Left lung (tissue), 10 donors: ENCODE results near the gene PRKCA. TPM values are rescaled to one million over a fixed set of nuclear protein-coding genes. Genes with fewer than 3 reads are reported as not detected.

ENCODE experiments used
- ATAC-seq: fragments of 200-7000 bp; cut with Tn5 transposase; one replicate; pipeline ENCODE4 v1.9.1; 2020; ENCODE audit warnings: moderate library complexity
- DNase-seq, 4 donors: peaks; one replicate each; pipeline ENCODE4 v3.0.0-alpha.2; 2013 to 2020
- H3K27ac ChIP-seq, 2 donors: fragments of 200-600 bp; sonication (generic) in 1 of 2; one replicate each; pipeline versions ENCODE4 v1.5.0 to v1.8.0; 2020 to 2021
- H3K27me3 ChIP-seq, 2 donors: fragments of 200-600 bp; sonication (generic) in 1 of 2; one replicate each; pipeline versions ENCODE4 v1.5.0 to v1.8.0; 2020 to 2021
- H3K36me3 ChIP-seq, 2 donors: fragments of 200-600 bp; sonication (generic) in 1 of 2; one replicate each; pipeline versions ENCODE4 v1.5.0 to v1.8.0; 2020 to 2021
- H3K4me1 ChIP-seq, 2 donors: fragments of 200-600 bp; one replicate each; pipeline ENCODE4 v1.8.0; 2021
- H3K4me3 ChIP-seq, 2 donors: fragments of 200-600 bp; sonication (generic) in 1 of 2; one replicate each; pipeline versions ENCODE4 v1.5.0 to v1.8.0; 2020 to 2021; ENCODE audit warnings: mild to moderate bottlenecking in 1 of 2
- H3K9me3 ChIP-seq, 2 donors: fragments of 200-600 bp; sonication (generic) in 1 of 2; one replicate each; pipeline versions ENCODE4 v1.5.0 to v1.8.0; 2020 to 2021
- CTCF ChIP-seq, 2 donors: fragments of 200-600 bp; sonication (generic) in 1 of 2; IDR thresholded peaks; one replicate each; pipeline versions ENCODE4 v1.5.0 to v1.8.0; 2021; ENCODE audit warnings: antibody characterized with exemption in 2 of 2
- intact Hi-C, 2 donors: fragments of 100-400 bp; cut with DNase I; formaldehyde crosslinking; loops; one replicate each; pipeline versions ENCODE4 v1.11.2 to v1.14.2; 2022
- polyA plus RNA-seq, 6 donors: library from polyadenylated mRNA; unstranded; fragments of 120-200 nt; gene quantifications; one replicate each; pipeline ENCODE4 v1.2.1, GENCODE V29; 2013; ENCODE audit not compliant: insufficient read length in 6 of 6
- total RNA-seq, 2 donors: library from RNA; stranded (reverse); fragmentation: NEBNext Ultra II Directional; extraction: Animal tissue kit (Norgen Biotek cat#: 25700); gene quantifications; one replicate each; pipeline ENCODE4 v1.2.1, GENCODE V29; 2021
- donor health status: DM: no; HTN: yes; CAD: no.
- donor health status: DM: no; HTN: no; CAD: no.

Gene PRKCA
- total and polyA plus RNA-seq, 8 donors: 16.4 to 30.4 (median 17.5) TPM

DNA sequence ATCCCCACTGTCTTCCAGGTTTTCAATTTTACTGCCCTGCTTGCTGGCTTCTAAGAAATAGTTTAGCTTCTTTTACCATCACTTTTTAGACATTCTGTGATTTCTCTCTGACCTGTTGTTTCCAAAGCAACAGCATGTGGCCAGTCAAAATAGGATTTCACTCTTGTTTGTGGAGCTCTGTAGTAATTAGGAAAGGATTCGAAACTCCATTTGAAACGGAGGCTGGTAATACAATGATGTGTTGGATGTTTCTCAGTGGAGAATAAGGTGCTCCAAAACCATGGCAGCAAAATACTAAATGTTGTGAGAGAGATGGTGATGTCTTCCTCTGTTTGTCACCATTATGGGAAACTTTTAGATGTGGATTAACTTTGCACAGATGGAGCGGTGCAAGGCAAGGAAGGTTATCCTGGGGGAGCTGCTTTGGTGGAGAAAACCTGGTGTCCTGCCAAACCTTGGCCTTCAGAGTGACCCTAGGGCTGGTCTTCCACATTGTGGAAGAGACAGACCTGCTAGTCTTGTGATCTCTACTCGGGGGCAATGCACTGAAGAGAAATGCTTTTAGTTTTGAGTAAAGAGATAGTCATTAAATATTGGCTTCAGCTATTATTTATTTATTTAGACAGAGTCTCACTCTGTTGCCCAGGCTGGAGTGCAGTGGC, 79.4 kb downstream of the PRKCA start:
- H3K27ac ChIP-seq: no peak overlapping the region
- no peak overlapping the region for H3K4me3 ChIP-seq
- no peaks in the 10 kb centered on the region for H3K36me3 ChIP-seq
- TF ChIP-seq CTCF (IDR thresholded peaks at IDR 0.05): no peak
- peaks cover 0 to 3% of the 10 kb centered on the region in 2 donors for H3K4me1 ChIP-seq
- intact Hi-C loops: no loop called here
- H3K27me3 ChIP-seq: no peaks in the 10 kb centered on the region
- DNase-seq: no peak
- no peaks in the 10 kb centered on the region for H3K9me3 ChIP-seq
- no peak for ATAC-seq

GRCh38 chr17:66383333-66383732, 80.9 kb downstream of the PRKCA start:
- no peak for TF ChIP-seq CTCF (IDR thresholded peaks at IDR 0.05)
- intact Hi-C loops: no loop called here
- Histone ChIP-seq H3K4me3 (no peak overlapping the region), H3K27ac (no peak overlapping the region), H3K4me1 (peaks cover 0 to 7% of the 10 kb centered on the region in 2 donors), H3K9me3 (no peaks in the 10 kb centered on the region), H3K27me3 (no peaks in the 10 kb centered on the region), H3K36me3 (no peaks in the 10 kb centered on the region)
- DNase-seq (no peak), ATAC-seq (peak; percentile 18)

GRCh38 chr17:66386498-66387351, 84.3 kb downstream of the PRKCA start:
- Histone ChIP-seq H3K27ac (no peak overlapping the region), H3K27me3 (no peaks in the 10 kb centered on the region), H3K4me1 (peaks cover 0 to 7% of the 10 kb centered on the region in 2 donors), H3K4me3 (no peak overlapping the region), H3K36me3 (no peaks in the 10 kb centered on the region), H3K9me3 (no peaks in the 10 kb centered on the region)
- DNase-seq: no peak
- TF ChIP-seq CTCF (IDR thresholded peaks at IDR 0.05): no peak
- intact Hi-C loops: no loop called here
- ATAC-seq: peak; percentile 42

GRCh38 chr17:66387392-66387981, 85.1 kb downstream of the PRKCA start:
- H3K4me3 ChIP-seq: no peak overlapping the region
- H3K27ac ChIP-seq: no peak overlapping the region
- H3K27me3 ChIP-seq: no peaks in the 10 kb centered on the region
- peaks cover 0 to 7% of the 10 kb centered on the region in 2 donors for H3K4me1 ChIP-seq
- TF ChIP-seq CTCF (IDR thresholded peaks at IDR 0.05): no peak
- intact Hi-C loops: no loop called here
- ATAC-seq (peak; percentile 13), DNase-seq (no peak)
- H3K9me3 ChIP-seq: no peaks in the 10 kb centered on the region
- H3K36me3 ChIP-seq: no peaks in the 10 kb centered on the region
